ENCODE measurements around the gene AASDHPPT.
"Not testable (repeated sequence)": the region's sequence is repeated elsewhere in the genome, so short reads cannot be mapped to it uniquely, and the experiment has no call there.

The AASDHPPT gene

DNA sequence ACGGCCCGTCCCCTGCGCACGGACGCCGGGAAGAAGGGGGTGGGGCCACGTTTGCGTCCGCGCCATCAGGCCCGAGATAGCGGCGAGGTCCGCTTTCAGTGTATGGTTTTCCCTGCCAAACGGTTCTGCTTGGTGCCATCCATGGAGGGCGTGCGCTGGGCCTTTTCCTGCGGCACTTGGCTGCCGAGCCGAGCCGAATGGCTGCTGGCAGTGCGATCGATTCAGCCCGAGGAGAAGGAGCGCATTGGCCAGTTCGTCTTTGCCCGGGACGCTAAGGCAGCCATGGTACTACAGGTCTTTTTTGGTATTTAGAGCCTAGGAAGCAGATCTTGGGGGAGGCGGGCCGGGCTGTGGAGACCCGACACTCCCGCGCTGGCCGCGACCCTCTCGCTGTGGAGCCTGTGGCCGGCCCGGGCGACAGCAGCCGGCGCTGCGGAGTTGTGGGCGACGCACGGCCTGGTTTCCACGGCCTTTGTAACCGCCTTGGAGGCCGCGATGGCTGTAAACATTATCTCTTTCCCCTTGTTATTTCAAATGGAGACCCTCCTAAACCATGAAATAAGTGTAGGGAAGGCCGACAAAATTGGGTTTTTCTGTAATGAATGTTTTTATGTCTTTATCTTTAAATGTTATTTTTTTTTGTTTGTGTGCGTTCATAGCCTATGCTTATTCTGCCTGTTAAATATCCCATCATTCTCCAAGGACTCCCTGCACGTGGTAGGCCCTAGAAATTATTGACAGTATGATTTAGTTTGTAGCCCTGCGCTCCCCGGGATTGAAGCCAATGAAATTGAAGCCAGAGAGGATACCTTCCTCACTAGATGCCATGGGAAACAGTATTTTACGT is at the start of gene AASDHPPT:
TSS of gene AASDHPPT (plus strand) at position 54 of the 847 bp plus-strand sequence. CDS start at position 103, 49 bp downstream.
- DNase-seq (ENCODE audit: low read depth), result peak; percentile 8

- no peak for DNase-seq (ENCODE audit: low read depth)
These were observed 46.9 kb upstream of the AASDHPPT start for GRCh38 chr11:106030609-106031008.

- no peak for DNase-seq (ENCODE audit: low read depth)
These were observed 46.2 kb upstream of the AASDHPPT start for GRCh38 chr11:106031202-106031810.

DNA sequence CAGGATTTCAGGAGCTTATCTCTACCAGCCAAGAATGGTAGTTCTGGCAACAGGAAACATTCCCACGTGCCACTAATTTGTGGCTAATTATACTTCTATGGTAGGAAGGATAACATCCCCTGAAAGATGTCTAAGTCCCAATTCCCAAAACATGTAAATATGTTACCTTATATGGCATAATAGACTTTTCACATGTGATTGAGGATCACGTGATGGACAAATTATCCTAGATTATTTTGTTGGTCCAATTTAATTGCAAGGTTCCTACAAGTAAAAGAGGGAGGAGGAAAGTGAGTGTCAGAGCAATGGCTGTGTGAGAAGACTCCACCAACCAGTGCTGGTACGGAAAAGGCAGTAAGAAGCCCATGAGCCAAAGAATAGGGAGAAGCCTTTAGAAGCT is 45.5 kb upstream of the AASDHPPT start:
- no peak for DNase-seq (ENCODE audit: low read depth)

DNA sequence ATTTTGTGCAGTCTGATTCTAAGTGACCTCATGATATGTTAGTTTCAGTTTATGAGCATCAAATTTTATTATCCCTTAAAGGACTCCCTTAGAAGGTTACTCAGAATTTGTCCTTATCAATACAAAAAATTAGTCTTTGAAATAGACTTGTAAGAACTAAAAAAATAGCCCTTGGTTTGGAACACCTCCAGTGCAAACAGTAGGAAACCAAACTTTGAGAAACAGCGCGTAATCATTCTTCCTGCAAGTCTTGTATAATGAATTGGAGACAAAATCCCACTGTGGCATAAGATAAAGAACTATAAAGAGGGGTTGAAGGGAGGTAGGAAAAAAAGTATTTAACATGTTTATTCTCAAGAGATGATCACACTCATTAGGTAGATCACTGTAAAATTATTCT is 44.6 kb upstream of the AASDHPPT start:
- DNase-seq (ENCODE audit: low read depth), result no peak

- DNase-seq (ENCODE audit: low read depth), result no peak
These were observed 33.9 kb upstream of the AASDHPPT start for GRCh38 chr11:106043540-106043939.

GRCh38 chr11:106047631-106048030 is 29.8 kb upstream of the AASDHPPT start:
- no peak for DNase-seq (ENCODE audit: low read depth)

GRCh38 chr11:106049727-106050476 is 27.6 kb upstream of the AASDHPPT start:
- no peak for DNase-seq (ENCODE audit: low read depth)

- no peak for DNase-seq (ENCODE audit: low read depth)
These were observed 26.4 kb upstream of the AASDHPPT start for GRCh38 chr11:106051103-106051502.

DNA sequence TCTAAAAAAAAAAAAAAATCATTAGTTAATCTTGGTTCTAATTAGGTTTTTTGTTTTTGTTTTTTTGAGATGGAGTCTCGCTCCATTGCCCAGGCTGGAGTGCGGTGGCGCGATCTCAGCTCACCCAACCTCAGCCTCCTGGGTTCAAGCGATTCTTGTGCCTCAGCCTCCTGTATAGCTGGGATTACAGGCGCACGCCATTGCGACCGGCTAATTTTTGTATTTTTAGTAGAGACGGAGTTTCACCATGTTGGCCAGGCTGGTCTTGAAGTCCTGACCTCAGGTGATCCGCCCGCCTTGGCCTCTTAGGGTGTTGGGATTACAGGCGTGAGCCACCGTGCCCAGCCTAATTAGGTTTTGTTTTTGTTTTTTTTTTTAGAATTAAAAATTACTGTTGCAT is 19.1 kb upstream of the AASDHPPT start:
- DNase-seq (ENCODE audit: low read depth), result not testable (repeated sequence)

DNA sequence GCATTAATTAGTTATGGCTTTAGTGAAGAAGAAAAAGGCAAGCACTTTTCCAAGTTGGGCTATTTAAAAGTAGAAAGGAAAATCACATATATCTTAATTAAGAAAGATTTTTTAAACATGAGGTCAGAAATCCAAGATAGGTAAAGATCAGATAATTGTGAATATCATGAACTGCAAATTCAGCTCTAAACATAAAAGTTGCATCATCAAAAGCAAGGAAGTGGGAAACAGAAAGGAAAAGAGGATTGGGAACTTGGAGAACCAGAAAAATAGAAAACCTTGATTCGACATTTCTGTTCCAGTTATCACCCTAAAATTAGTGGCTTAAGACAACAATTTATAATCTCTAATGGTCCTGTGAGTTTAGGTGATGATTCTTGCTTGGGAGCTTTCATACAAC is 17.8 kb upstream of the AASDHPPT start:
- no peak for DNase-seq (ENCODE audit: low read depth)

- no peak for DNase-seq (ENCODE audit: low read depth)
These were observed 16.1 kb upstream of the AASDHPPT start for GRCh38 chr11:106061249-106061784.

- no peak for DNase-seq (ENCODE audit: low read depth)
These were observed 15.2 kb upstream of the AASDHPPT start for GRCh38 chr11:106061954-106062949.

- DNase-seq (ENCODE audit: low read depth), result no peak
These were observed 14.5 kb upstream of the AASDHPPT start for GRCh38 chr11:106063009-106063408.

- DNase-seq (ENCODE audit: low read depth), result no peak
These were observed 6.9 kb upstream of the AASDHPPT start for GRCh38 chr11:106070606-106071005.

DNA sequence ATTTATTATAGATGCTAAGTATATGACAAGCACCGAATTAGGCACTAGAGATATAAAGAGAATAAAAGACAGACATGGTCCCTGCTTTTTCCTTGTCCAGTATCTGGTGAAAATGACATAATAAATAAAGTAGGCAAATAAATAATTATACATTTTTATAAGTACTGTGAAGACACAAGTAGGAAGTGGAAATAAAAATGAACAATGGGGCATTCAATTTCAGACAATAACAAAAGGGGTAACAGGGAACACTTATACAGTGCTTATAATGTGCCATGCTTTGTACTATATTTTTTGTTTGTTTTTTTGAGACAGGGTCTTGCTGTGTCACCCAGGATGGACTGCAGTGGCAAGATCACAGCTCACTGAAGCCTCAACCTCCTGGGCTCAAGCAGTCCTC is 4.7 kb upstream of the AASDHPPT start:
- no peak for DNase-seq (ENCODE audit: low read depth)

- no peak for DNase-seq (ENCODE audit: low read depth)
These were observed 1.1 kb upstream of the AASDHPPT start for GRCh38 chr11:106076171-106076918.

- DNase-seq (ENCODE audit: low read depth), result peak; percentile 99
These were observed 398 bp upstream of the AASDHPPT start, which contains the start of gene KBTBD3 for GRCh38 chr11:106076919-106077608. Gene KBTBD3, minus strand, starts transcription at chr11:106077347. Its CDS starts 18,250 bp downstream, at chr11:106059097.

DNA sequence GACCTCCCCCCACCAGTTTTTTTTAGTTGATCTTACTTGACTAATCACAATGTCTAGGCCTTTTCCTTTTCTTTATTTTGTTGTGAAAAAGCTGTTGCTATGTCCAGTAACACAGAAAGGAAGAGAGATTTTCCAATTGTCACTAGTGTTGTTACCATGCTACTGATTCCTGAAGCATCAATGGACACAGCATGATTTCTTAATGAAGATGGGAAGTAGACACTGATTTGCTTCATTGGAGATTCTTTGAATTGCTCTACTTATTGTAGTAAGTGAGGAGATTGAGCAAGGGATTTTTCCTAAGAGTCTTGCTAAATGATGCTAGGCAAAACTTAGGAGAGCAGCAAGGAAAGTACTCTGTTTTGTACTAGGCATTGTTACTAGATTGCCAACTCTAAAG is 4.6 kb downstream of the AASDHPPT start:
- DNase-seq (ENCODE audit: low read depth), result no peak

GRCh38 chr11:106086135-106086534 is 8.7 kb downstream of the AASDHPPT start:
- no peak for DNase-seq (ENCODE audit: low read depth)

All from fibroblast of the conjunctiva (primary cell).